Measurements from ENCODE around the gene UNC13C. TPM values are rescaled to one million over a fixed set of nuclear protein-coding genes. Genes with fewer than 3 reads are reported as not detected.

Gene UNC13C
- total RNA-seq, 1 donor: under 0.01 TPM

- no peaks in the 10 kb centered on the region for H3K27me3 ChIP-seq (ENCODE audit: insufficient read depth, low read length)
- H3K4me1 ChIP-seq (ENCODE audit: insufficient read depth, low read length): no peaks in the 10 kb centered on the region
- H3K9me3 ChIP-seq (ENCODE audit: low read depth, low read length): no peaks in the 10 kb centered on the region
- H3K4me3 ChIP-seq (ENCODE audit: low read length): no peak overlapping the region
Observed at GRCh38 chr15:54046093-54046492, 67.9 kb downstream of the UNC13C start.

GRCh38 chr15:54064365-54064764, 86.1 kb downstream of the UNC13C start:
- no peak overlapping the region for H3K4me3 ChIP-seq (ENCODE audit: low read length)
- H3K4me1 ChIP-seq (ENCODE audit: insufficient read depth, low read length): no peaks in the 10 kb centered on the region
- H3K9me3 ChIP-seq (ENCODE audit: low read depth, low read length): no peaks in the 10 kb centered on the region
- H3K27me3 ChIP-seq (ENCODE audit: insufficient read depth, low read length): no peaks in the 10 kb centered on the region

- no peak overlapping the region for H3K4me3 ChIP-seq (ENCODE audit: low read length)
- no peaks in the 10 kb centered on the region for H3K9me3 ChIP-seq (ENCODE audit: low read depth, low read length)
- no peaks in the 10 kb centered on the region for H3K27me3 ChIP-seq (ENCODE audit: insufficient read depth, low read length)
- H3K4me1 ChIP-seq (ENCODE audit: insufficient read depth, low read length): no peaks in the 10 kb centered on the region
Observed at GRCh38 chr15:54066403-54066802, 88.2 kb downstream of the UNC13C start.

DNA sequence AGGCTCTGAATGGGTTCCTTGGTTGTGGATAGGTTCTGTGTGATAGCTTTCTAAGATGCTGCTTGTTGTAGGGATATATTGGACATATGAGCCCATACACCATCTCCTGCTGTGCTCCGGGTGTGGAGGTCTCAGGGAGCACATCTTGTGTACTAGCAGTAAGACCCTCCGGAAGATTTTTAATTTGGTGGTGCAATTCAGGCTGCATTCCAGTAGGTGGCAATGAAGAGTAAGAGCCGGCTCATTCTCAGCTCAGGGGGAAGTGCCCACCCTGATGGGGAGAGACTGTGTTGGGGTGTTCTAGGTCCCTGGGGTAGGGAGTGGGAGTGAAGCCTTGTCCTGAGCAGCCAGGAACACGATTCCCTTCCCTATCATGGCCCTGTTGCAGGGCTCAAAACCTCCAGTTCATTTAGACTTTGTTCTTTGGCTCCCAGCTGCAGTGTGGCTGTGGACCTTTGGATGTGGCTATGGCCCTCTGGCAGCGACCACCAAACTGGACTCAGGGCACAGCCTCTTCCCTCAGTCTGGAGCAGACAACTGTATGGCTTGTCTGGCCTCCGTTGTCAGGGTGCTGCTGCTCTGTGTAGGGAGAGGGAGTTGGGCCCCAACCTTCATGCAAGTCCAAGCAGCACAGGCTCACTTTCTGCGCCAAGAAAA, 104.7 kb downstream of the UNC13C start:
- no peaks in the 10 kb centered on the region for H3K27me3 ChIP-seq (ENCODE audit: insufficient read depth, low read length)
- H3K4me1 ChIP-seq (ENCODE audit: insufficient read depth, low read length): no peaks in the 10 kb centered on the region
- H3K9me3 ChIP-seq (ENCODE audit: low read depth, low read length): no peaks in the 10 kb centered on the region
- H3K4me3 ChIP-seq (ENCODE audit: low read length): no peak overlapping the region

DNA sequence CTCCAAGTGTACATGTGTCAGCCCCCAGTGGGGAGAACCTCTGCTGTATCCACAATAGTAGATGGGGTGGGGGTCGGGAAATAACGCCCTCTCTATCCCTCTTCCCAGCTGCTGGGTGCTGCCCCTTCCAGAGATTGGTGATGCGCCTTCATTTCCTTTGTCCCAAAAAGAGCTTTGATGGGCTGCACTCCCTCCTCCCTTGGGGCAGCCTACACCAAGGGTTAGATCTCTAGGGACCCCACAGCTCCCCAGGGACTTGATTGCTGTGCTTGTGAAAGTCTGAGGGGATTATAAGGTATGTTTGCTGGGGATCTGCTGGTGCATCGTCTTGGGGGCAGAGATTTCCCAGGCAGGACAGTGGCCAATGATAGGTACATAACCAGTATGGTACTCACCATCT, 105.3 kb downstream of the UNC13C start:
- Histone ChIP-seq H3K9me3 (ENCODE audit: low read depth, low read length) (no peaks in the 10 kb centered on the region), H3K4me3 (ENCODE audit: low read length) (no peak overlapping the region), H3K27me3 (ENCODE audit: insufficient read depth, low read length) (no peaks in the 10 kb centered on the region), H3K4me1 (ENCODE audit: insufficient read depth, low read length) (no peaks in the 10 kb centered on the region)

GRCh38 chr15:54083991-54084390, 105.8 kb downstream of the UNC13C start:
- H3K27me3 ChIP-seq (ENCODE audit: insufficient read depth, low read length): no peaks in the 10 kb centered on the region
- H3K4me1 ChIP-seq (ENCODE audit: insufficient read depth, low read length): no peaks in the 10 kb centered on the region
- H3K9me3 ChIP-seq (ENCODE audit: low read depth, low read length): no peaks in the 10 kb centered on the region

GRCh38 chr15:54088837-54089236, 110.6 kb downstream of the UNC13C start:
- Histone ChIP-seq H3K4me1 (ENCODE audit: insufficient read depth, low read length) (no peaks in the 10 kb centered on the region), H3K9me3 (ENCODE audit: low read depth, low read length) (no peaks in the 10 kb centered on the region), H3K27me3 (ENCODE audit: insufficient read depth, low read length) (no peaks in the 10 kb centered on the region), H3K4me3 (ENCODE audit: low read length) (no peak overlapping the region)

More at GRCh38 chr15:54083991-54084390, 105.8 kb downstream of the UNC13C start:
- H3K4me3 ChIP-seq (ENCODE audit: low read length): no peak overlapping the region

DNA sequence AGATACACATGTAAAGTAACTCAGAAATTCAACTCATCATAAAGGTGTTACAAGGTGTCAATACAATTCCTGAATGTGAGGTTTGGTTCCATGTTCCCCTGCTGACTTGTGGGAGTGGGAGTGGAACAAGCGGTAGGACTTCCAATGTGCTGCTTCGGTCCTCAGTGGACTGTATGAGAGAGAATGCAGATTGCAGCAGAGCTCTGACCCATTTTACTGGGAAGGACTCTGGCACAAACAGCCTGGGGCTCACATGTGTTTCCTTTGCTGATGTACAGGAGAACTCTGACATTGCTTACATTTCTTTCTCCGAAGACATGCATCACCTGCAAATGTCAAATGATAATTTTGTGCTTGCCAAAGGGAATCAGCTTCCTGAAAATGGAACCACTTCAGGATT, 111.5 kb downstream of the UNC13C start:
- Histone ChIP-seq H3K4me1 (ENCODE audit: insufficient read depth, low read length) (no peaks in the 10 kb centered on the region), H3K27me3 (ENCODE audit: insufficient read depth, low read length) (no peaks in the 10 kb centered on the region), H3K4me3 (ENCODE audit: low read length) (no peak overlapping the region), H3K9me3 (ENCODE audit: low read depth, low read length) (no peaks in the 10 kb centered on the region)

DNA sequence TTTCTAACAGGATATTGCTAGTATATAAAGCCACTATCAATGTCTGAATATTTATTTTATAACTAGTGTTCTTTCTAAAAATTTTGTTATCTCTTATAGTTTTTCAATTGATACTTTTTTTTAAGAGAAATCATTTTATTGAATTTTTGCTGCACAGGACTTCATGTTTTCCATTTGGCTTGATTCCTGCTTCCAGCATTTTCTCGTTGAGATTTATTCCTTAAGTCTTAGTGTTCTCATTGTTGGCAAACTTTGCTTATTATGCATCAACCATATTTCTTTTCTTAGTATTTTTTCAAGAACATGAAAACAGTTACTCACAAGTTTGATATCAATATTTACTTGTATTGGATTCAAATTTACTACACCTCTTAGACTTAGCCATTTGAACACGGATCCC, 113.4 kb downstream of the UNC13C start:
- Histone ChIP-seq H3K9me3 (ENCODE audit: low read depth, low read length) (no peaks in the 10 kb centered on the region), H3K4me1 (ENCODE audit: insufficient read depth, low read length) (no peaks in the 10 kb centered on the region), H3K4me3 (ENCODE audit: low read length) (no peak overlapping the region), H3K27me3 (ENCODE audit: insufficient read depth, low read length) (no peaks in the 10 kb centered on the region)

- no peaks in the 10 kb centered on the region for H3K9me3 ChIP-seq (ENCODE audit: low read depth, low read length)
- no peaks in the 10 kb centered on the region for H3K27me3 ChIP-seq (ENCODE audit: insufficient read depth, low read length)
- no peaks in the 10 kb centered on the region for H3K4me1 ChIP-seq (ENCODE audit: insufficient read depth, low read length)
- no peak overlapping the region for H3K4me3 ChIP-seq (ENCODE audit: low read length)
Observed at GRCh38 chr15:54094661-54095060, 116.4 kb downstream of the UNC13C start.

- no peaks in the 10 kb centered on the region for H3K27me3 ChIP-seq (ENCODE audit: insufficient read depth, low read length)
- no peaks in the 10 kb centered on the region for H3K9me3 ChIP-seq (ENCODE audit: low read depth, low read length)
- no peaks in the 10 kb centered on the region for H3K4me1 ChIP-seq (ENCODE audit: insufficient read depth, low read length)
- no peak overlapping the region for H3K4me3 ChIP-seq (ENCODE audit: low read length)
Observed at GRCh38 chr15:54097019-54097418, 118.8 kb downstream of the UNC13C start.

DNA sequence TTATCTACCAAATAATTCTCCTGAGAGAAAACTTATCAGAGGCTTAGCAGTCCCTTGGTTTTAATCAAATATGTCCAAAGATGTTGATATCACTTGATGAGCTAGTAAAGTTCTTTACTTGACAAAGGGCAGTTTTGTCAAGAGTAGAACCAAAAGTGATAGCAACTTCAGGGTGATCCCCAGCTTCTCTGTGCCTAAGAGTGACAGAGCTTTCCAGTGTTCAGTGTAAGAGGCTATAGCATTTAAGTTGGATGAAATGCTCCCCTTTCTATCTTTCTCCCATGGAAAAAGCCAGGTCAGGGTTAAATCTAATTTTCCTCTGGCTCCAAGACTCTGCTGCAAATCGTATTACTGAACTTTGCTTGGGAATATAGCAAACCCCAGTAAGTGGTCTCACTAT, 120.8 kb downstream of the UNC13C start:
- H3K4me3 ChIP-seq (ENCODE audit: low read length): no peak overlapping the region
- H3K9me3 ChIP-seq (ENCODE audit: low read depth, low read length): no peaks in the 10 kb centered on the region
- H3K4me1 ChIP-seq (ENCODE audit: insufficient read depth, low read length): no peaks in the 10 kb centered on the region
- no peaks in the 10 kb centered on the region for H3K27me3 ChIP-seq (ENCODE audit: insufficient read depth, low read length)

GRCh38 chr15:54101664-54102270, 123.5 kb downstream of the UNC13C start:
- H3K4me3 ChIP-seq (ENCODE audit: low read length): no peak overlapping the region
- H3K9me3 ChIP-seq (ENCODE audit: low read depth, low read length): no peaks in the 10 kb centered on the region
- no peaks in the 10 kb centered on the region for H3K27me3 ChIP-seq (ENCODE audit: insufficient read depth, low read length)
- no peaks in the 10 kb centered on the region for H3K4me1 ChIP-seq (ENCODE audit: insufficient read depth, low read length)

DNA sequence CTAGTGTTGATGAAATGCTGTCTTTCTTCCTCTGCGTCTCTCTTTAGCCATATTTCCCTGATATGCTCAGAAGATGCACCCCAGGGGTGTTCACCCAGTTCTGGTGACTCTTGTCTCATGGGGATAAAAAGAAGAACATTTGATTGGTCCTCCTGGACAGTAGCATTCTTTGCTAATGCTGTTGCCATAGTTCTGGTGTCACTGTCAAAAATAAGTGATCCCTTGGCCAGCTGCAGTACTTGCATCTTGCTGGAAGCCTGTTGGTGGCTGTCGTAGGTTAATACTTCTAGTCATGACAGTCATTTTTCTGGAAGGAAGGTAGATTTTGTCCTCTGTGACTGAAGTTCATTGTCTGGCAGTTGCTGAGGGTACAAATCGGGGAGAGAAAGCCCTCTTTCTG, 124.5 kb downstream of the UNC13C start:
- H3K9me3 ChIP-seq (ENCODE audit: low read depth, low read length): no peaks in the 10 kb centered on the region
- no peaks in the 10 kb centered on the region for H3K27me3 ChIP-seq (ENCODE audit: insufficient read depth, low read length)
- H3K4me1 ChIP-seq (ENCODE audit: insufficient read depth, low read length): no peaks in the 10 kb centered on the region
- H3K4me3 ChIP-seq (ENCODE audit: low read length): no peak overlapping the region

GRCh38 chr15:54109014-54109413, 130.8 kb downstream of the UNC13C start:
- Histone ChIP-seq H3K4me3 (ENCODE audit: low read length) (no peak overlapping the region), H3K9me3 (ENCODE audit: low read depth, low read length) (no peaks in the 10 kb centered on the region), H3K4me1 (ENCODE audit: insufficient read depth, low read length) (no peaks in the 10 kb centered on the region), H3K27me3 (ENCODE audit: insufficient read depth, low read length) (no peaks in the 10 kb centered on the region)

- H3K27me3 ChIP-seq (ENCODE audit: insufficient read depth, low read length): no peaks in the 10 kb centered on the region
- H3K4me3 ChIP-seq (ENCODE audit: low read length): no peak overlapping the region
- no peaks in the 10 kb centered on the region for H3K4me1 ChIP-seq (ENCODE audit: insufficient read depth, low read length)
- peaks cover 4% of the 10 kb centered on the region for H3K9me3 ChIP-seq (ENCODE audit: low read depth, low read length)
Observed at GRCh38 chr15:54119051-54119450, 140.8 kb downstream of the UNC13C start.

All from mononuclear cell (primary cell).